Measurements from ENCODE around the gene TTL.
"Not testable (repeated sequence)": the region's sequence is repeated elsewhere in the genome, so short reads cannot be mapped to it uniquely, and the experiment has no call there.

TTL gene

GRCh38 chr2:112481528-112482233 is at the start of gene TTL:
Gene TTL, plus strand, starts transcription at chr2:112482156. Its CDS starts 189 bp downstream, at chr2:112482345.
- DNase-seq (ENCODE audit: low read depth): peak; percentile 64

DNA sequence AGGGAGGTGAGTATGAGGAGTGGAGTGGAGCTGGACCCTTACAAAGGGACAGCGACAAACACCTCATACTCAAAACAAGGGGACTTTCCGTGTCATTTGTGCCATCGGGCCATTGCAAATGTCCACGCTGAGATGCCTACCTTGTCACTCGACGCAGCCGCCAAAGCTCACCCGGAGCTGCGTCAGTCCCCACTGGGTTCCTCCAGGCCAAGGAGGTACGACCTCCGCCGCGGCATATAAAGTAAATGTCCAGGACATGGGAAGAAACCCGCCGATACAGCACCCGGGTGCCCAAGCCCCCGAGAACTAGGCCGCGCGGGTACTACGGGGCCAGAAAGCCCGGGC is 49.6 kb upstream of the TTL start:
- DNase-seq (ENCODE audit: low read depth): not testable (repeated sequence)

GRCh38 chr2:112432735-112433479 is 49.0 kb upstream of the TTL start:
- DNase-seq (ENCODE audit: low read depth): not testable (repeated sequence)

- peak; percentile 86 for DNase-seq (ENCODE audit: low read depth)
Measured at GRCh38 chr2:112433480-112433879, 48.5 kb upstream of the TTL start, which contains the start of gene RGPD8. Gene RGPD8, minus strand, starts transcription at chr2:112433645. Its CDS starts 192 bp downstream, at chr2:112433453.

- DNase-seq (ENCODE audit: low read depth): no peak
Measured at GRCh38 chr2:112433932-112434730, 47.8 kb upstream of the TTL start.

- not testable (repeated sequence) for DNase-seq (ENCODE audit: low read depth)
Measured at GRCh38 chr2:112434890-112435715, 46.9 kb upstream of the TTL start.

- not testable (repeated sequence) for DNase-seq (ENCODE audit: low read depth)
Measured at GRCh38 chr2:112435716-112436431, 46.1 kb upstream of the TTL start.

GRCh38 chr2:112436993-112437392 is 45.0 kb upstream of the TTL start:
- not testable (repeated sequence) for DNase-seq (ENCODE audit: low read depth)

DNA sequence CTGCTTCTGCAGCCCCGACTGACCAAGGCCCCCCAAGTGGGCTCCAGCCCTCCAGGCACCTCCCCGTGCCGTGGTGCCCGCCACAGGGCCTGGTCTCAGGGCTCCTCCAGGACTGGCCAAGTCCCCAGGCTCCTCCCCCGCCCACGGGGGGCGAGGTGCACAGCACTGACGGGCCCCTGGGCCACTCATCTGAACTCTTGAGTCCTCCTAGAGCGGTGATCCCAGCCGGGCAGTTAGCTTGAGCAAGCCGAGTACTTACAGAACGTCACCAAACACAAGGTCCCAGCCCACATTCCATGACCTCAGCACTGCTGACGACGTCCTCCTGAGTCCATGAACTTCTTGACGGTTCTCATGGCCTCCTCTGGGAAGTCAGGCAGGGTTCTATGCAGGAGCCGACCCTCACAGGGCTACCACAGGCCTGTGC is 44.5 kb upstream of the TTL start:
- not testable (repeated sequence) for DNase-seq (ENCODE audit: low read depth)

DNA sequence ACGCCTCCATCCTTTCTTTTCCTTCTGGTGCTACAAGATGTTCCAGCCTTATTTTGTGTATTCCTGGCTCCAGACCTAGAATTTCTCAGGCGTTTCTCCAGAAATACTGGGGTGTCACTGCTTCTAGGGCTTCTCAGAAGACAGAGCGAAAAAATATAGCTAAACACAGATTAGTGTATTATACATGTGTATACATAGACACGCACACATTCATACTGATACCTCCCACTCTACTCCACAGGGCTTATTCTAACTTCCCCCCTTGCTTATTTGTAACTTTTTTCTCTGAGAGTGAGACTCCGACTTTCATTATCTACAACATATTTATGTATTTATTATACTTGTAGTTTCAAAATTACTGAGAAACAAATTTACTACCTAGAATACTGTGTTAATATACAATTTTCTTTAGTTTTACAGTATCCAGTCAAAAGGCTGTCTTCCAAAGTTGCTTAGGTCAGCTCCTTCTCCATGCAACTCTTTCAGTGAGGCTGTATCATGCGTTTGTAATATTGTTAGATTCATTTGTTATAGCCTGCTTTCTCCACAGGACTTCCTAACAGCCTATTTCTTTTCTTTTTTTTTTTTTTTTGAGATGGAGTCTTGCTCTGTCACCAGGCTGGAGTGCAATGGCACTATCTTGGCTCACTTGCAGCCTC is 43.2 kb upstream of the TTL start:
- DNase-seq (ENCODE audit: low read depth): not testable (repeated sequence)

DNA sequence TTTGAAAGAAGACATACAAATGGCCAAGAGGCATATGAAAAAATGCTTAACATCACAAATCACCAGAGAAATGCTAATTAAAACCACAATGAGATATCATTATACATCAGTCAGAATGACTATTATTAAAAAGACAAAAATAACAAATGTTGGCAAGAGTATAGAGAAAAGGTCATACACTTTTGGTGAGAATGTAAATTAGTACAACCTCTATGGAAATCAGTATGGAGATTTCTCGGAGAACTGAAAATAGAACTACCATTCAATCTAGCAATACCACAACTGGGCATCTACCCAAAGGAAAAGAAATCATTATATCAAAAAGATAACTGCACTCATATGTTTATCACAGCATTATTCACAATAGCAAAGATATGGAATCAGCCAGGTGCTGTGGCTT is 37.7 kb upstream of the TTL start:
- DNase-seq (ENCODE audit: low read depth): not testable (repeated sequence)

GRCh38 chr2:112449854-112450253 is 32.1 kb upstream of the TTL start:
- no peak for DNase-seq (ENCODE audit: low read depth)

DNA sequence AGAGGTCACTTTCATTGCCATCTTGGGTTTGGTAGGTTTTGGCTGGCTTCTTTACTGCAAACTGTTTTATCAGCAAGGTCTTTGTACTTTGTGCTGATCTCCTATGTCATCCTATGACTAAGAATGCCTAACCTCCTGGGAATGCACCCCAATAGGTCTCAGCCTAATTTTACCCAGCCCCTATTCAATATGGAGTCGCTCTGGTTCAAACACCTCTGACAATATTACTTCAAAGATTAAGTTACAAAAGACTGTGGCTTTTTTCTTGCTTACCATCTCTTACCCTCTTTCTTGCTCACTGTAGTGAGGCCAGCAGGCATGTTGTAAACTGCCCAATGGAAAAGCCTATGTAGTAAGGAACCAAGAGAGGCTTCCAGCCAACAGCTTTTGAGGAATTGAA is 30.6 kb upstream of the TTL start:
- DNase-seq (ENCODE audit: low read depth): no peak

GRCh38 chr2:112454586-112454985 is 27.4 kb upstream of the TTL start:
- DNase-seq (ENCODE audit: low read depth): no peak

DNA sequence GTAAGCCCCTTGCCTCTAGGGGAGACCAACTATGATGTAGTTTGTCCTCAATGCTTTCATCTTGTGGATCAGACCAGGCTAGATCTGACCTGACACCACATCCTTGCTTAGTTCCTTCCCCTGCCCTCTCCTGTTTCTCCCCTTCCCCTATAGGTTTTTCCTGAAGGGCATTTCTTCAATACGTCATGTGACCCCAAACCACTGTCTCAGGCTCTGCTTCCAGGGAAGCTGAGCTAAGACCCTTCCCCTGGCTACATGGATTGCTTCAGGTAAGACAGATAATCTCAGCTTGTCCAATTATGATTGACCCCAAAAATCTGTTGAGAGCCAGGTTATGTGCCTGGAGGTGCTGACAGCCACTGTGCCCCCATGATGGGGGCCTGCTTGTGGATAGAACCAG is 22.6 kb upstream of the TTL start:
- DNase-seq (ENCODE audit: low read depth): no peak

DNA sequence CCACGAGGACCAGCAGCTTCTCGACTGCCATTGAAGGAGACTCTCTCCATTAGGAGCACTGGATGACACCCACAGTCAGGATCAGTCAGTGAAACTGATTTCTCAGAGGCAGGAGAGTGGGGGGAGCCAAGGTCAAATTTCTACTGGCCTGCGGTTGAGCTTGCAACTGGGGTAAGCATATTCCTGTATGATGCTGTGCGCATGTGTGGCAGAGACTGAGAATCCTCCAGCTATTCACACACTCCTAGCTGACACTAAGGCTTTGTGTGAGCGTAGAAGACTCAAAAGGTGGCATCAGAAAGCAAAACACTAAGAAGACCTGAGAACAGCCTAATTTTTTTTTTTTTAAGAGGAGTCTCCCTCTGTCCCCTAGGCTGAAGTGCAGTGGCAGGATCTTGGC is 19.8 kb upstream of the TTL start:
- no peak for DNase-seq (ENCODE audit: low read depth)

DNA sequence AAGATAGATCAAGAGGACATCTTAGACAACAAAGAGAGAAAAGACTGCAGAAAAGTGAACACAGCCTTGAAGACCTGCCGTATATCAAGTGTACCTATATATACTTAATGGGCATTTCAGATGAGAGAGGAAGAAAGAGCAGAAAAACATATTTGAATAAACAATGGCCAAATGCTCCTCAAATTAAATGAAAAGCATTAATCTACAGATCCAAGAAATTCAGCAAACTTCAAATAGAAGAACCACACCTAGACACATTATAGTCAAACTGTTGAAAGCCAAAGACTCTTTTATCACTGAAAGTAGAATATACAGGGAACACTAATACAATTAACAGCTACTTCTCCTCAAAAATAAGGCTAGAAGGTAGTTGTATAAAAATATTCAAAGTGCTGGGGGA is 18.7 kb upstream of the TTL start:
- DNase-seq (ENCODE audit: low read depth): no peak

GRCh38 chr2:112465382-112465781 is 16.6 kb upstream of the TTL start:
- peak; percentile 22 for DNase-seq (ENCODE audit: low read depth)

- DNase-seq (ENCODE audit: low read depth): no peak
Measured at GRCh38 chr2:112472547-112473263, 9.3 kb upstream of the TTL start.
